ENCODE results near the gene ZNF32.

The ZNF32 gene

DNA sequence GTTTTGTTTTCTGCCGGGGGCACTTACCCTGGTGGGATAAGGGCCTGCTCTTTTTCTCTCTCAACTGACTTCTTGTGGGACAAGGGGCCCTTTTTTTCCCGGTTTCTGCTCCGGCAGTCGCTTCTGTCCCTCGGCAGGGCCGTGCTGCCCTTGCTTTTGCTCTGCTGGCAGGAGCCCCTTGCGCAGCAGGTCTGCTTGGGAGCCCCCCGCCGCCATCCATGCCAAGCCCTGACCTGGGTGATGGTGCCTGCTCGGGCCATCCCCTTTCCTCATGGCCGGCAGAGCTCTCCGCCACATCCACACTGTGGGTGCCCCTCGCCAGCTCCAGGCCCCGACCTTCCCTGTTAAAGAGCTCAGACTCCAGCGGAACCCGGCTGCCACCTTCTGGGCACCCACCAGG, 47.0 kb upstream of the ZNF32 start:
- no peaks in the 10 kb centered on the region for H3K36me3 ChIP-seq (replicated peaks; ENCODE audit: insufficient read depth, low read length)
- H3K9me2 ChIP-seq (replicated peaks; ENCODE audit: insufficient read depth, low read length): no peaks in the 10 kb centered on the region
- H3K4me2 ChIP-seq (ENCODE audit: low read depth, low read length): no peak overlapping the region
- TF ChIP-seq EZH2phosphoT487 (IDR thresholded peaks at IDR 0.05; ENCODE audit: low read length): no peak
- TF ChIP-seq EZH2 (optimal IDR thresholded peaks at IDR 0.05; ENCODE audit: low read depth, low read length): no peak
- TF ChIP-seq, protein P1, sequence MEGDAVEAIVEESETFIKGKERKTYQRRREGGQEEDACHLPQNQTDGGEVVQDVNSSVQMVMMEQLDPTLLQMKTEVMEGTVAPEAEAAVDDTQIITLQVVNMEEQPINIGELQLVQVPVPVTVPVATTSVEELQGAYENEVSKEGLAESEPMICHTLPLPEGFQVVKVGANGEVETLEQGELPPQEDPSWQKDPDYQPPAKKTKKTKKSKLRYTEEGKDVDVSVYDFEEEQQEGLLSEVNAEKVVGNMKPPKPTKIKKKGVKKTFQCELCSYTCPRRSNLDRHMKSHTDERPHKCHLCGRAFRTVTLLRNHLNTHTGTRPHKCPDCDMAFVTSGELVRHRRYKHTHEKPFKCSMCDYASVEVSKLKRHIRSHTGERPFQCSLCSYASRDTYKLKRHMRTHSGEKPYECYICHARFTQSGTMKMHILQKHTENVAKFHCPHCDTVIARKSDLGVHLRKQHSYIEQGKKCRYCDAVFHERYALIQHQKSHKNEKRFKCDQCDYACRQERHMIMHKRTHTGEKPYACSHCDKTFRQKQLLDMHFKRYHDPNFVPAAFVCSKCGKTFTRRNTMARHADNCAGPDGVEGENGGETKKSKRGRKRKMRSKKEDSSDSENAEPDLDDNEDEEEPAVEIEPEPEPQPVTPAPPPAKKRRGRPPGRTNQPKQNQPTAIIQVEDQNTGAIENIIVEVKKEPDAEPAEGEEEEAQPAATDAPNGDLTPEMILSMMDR (IDR thresholded peaks at IDR 0.05; ENCODE audit: low read length): no peak
- H3K9ac ChIP-seq (ENCODE audit: low read length): no peak overlapping the region
- no peaks in the 10 kb centered on the region for H3K79me2 ChIP-seq (ENCODE audit: low read length)
- no peaks in the 10 kb centered on the region for H3K9me3 ChIP-seq (replicated peaks; ENCODE audit: insufficient read depth, low read length)
- H3F3A ChIP-seq (ENCODE audit: insufficient read depth, low read length): no peaks in the 10 kb centered on the region
- no peaks in the 10 kb centered on the region for H3K27me3 ChIP-seq (replicated peaks; ENCODE audit: insufficient read depth, low read length)
- no peak overlapping the region for H3K4me3 ChIP-seq (ENCODE audit: low read length)
- no peak overlapping the region for H3K27ac ChIP-seq (ENCODE audit: low read length)
- no peak overlapping the region for H2AFZ ChIP-seq (ENCODE audit: low read length)
- H4K20me1 ChIP-seq (ENCODE audit: insufficient read depth, low read length): no peaks in the 10 kb centered on the region
- DNase-seq: no peak
- no peaks in the 10 kb centered on the region for H3K4me1 ChIP-seq (ENCODE audit: low read length)

DNA sequence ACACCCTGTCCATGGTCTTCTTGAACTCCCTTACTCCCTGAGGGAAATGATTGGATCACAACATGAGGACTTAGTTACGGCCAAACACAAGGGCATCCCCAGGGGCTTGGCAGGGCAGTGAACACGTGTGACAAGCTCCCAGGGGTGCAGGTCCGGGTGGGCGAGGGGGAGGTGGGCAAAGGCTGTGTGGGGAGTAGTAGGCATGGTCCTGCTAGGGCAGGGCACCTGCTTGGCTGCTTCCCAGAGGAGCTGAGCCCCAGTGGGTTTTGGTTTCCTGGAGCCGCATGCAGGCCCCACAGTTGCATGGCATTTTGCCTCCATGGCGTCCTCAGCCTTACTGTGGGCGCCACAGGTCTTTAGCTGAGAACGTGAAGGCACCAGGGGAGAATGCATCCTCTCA, 46.6 kb upstream of the ZNF32 start:
- Histone ChIP-seq H3K79me2 (ENCODE audit: low read length) (no peaks in the 10 kb centered on the region), H3K27me3 (replicated peaks; ENCODE audit: insufficient read depth, low read length) (no peaks in the 10 kb centered on the region), H3K9me3 (replicated peaks; ENCODE audit: insufficient read depth, low read length) (no peaks in the 10 kb centered on the region), H3K9ac (ENCODE audit: low read length) (no peak overlapping the region), H3K4me2 (ENCODE audit: low read depth, low read length) (no peak overlapping the region), H3K36me3 (replicated peaks; ENCODE audit: insufficient read depth, low read length) (no peaks in the 10 kb centered on the region), H2AFZ (ENCODE audit: low read length) (no peak overlapping the region), H3K4me3 (ENCODE audit: low read length) (no peak overlapping the region), H4K20me1 (ENCODE audit: insufficient read depth, low read length) (no peaks in the 10 kb centered on the region), H3K9me2 (replicated peaks; ENCODE audit: insufficient read depth, low read length) (no peaks in the 10 kb centered on the region), H3K4me1 (ENCODE audit: low read length) (0 out of 2 replicates have a peak, but pooled peaks cover 2% of the 10 kb centered on the region), H3K27ac (ENCODE audit: low read length) (no peak overlapping the region), H3F3A (ENCODE audit: insufficient read depth, low read length) (no peaks in the 10 kb centered on the region)
- TF ChIP-seq, protein P1 (IDR thresholded peaks at IDR 0.05; ENCODE audit: low read length): no peak
- TF ChIP-seq EZH2 (optimal IDR thresholded peaks at IDR 0.05; ENCODE audit: low read depth, low read length): no peak
- no peak for TF ChIP-seq EZH2phosphoT487 (IDR thresholded peaks at IDR 0.05; ENCODE audit: low read length)
- no peak for DNase-seq

DNA sequence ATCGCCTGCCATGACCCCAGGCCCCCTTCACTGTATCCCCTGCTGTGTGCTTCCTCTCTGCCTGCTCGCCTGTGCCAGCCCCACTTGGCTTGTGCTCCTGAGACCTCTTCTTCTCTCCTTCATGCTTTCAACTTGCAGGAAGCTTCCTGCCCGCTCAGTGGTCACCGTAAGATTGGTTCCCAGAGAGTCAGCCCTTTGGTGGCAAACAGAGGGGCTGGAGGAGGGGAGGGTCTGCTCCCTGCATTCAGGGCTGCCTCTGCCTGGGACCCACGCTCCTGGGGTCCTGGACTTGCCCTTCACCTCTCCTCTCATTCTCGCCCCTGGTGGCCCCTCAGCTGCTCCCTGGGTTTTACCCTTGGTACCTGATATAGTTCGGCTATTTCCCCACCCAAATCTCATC, 45.8 kb upstream of the ZNF32 start:
- Histone ChIP-seq H2AFZ (ENCODE audit: low read length) (no peak overlapping the region), H3K4me1 (ENCODE audit: low read length) (0 out of 2 replicates have a peak, but pooled peaks cover 3% of the 10 kb centered on the region), H4K20me1 (ENCODE audit: insufficient read depth, low read length) (no peaks in the 10 kb centered on the region), H3K27me3 (replicated peaks; ENCODE audit: insufficient read depth, low read length) (no peaks in the 10 kb centered on the region), H3K36me3 (replicated peaks; ENCODE audit: insufficient read depth, low read length) (no peaks in the 10 kb centered on the region), H3K9me3 (replicated peaks; ENCODE audit: insufficient read depth, low read length) (no peaks in the 10 kb centered on the region), H3K27ac (ENCODE audit: low read length) (no peak overlapping the region), H3K79me2 (ENCODE audit: low read length) (no peaks in the 10 kb centered on the region), H3K9ac (ENCODE audit: low read length) (no peak overlapping the region), H3K4me3 (ENCODE audit: low read length) (no peak overlapping the region), H3K9me2 (replicated peaks; ENCODE audit: insufficient read depth, low read length) (no peaks in the 10 kb centered on the region), H3K4me2 (ENCODE audit: low read depth, low read length) (no peak overlapping the region), H3F3A (ENCODE audit: insufficient read depth, low read length) (no peaks in the 10 kb centered on the region)
- TF ChIP-seq EZH2phosphoT487 (IDR thresholded peaks at IDR 0.05; ENCODE audit: low read length): no peak
- DNase-seq: no peak

DNA sequence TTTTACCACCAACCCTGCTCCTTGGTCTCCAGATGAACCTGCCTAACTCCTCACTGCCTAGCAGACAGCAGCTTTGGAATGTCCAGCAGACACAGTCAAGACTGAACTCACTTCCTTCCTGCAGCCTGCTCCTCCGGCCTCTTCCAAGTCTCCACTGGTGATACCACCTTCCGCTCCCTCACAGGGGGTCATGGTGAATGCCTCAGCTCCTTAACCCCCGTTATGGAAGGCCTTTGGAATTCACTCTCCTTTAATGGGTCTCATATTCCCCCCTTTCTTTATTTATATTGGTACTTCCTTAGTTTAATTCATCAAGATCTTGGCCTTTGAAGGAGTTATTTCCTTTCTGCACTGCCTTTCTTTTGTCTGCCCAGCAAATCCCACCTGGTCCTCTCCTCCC, 44.9 kb upstream of the ZNF32 start:
- H3K9me2 ChIP-seq (replicated peaks; ENCODE audit: insufficient read depth, low read length): no peaks in the 10 kb centered on the region
- no peak overlapping the region for H2AFZ ChIP-seq (ENCODE audit: low read length)
- no peaks in the 10 kb centered on the region for H3K9me3 ChIP-seq (replicated peaks; ENCODE audit: insufficient read depth, low read length)
- H3K79me2 ChIP-seq (ENCODE audit: low read length): no peaks in the 10 kb centered on the region
- H3K27me3 ChIP-seq (replicated peaks; ENCODE audit: insufficient read depth, low read length): no peaks in the 10 kb centered on the region
- H4K20me1 ChIP-seq (ENCODE audit: insufficient read depth, low read length): no peaks in the 10 kb centered on the region
- H3K4me2 ChIP-seq (ENCODE audit: low read depth, low read length): no peak overlapping the region
- H3K9ac ChIP-seq (ENCODE audit: low read length): no peak overlapping the region
- H3K36me3 ChIP-seq (replicated peaks; ENCODE audit: insufficient read depth, low read length): no peaks in the 10 kb centered on the region
- H3K4me3 ChIP-seq (ENCODE audit: low read length): no peak overlapping the region
- TF ChIP-seq, protein P1 (IDR thresholded peaks at IDR 0.05; ENCODE audit: low read length): no peak
- no peak for TF ChIP-seq EZH2phosphoT487 (IDR thresholded peaks at IDR 0.05; ENCODE audit: low read length)
- no peak for TF ChIP-seq EZH2 (optimal IDR thresholded peaks at IDR 0.05; ENCODE audit: low read depth, low read length)
- H3K27ac ChIP-seq (ENCODE audit: low read length): no peak overlapping the region
- H3F3A ChIP-seq (ENCODE audit: insufficient read depth, low read length): no peaks in the 10 kb centered on the region
- H3K4me1 ChIP-seq (ENCODE audit: low read length): 0 out of 2 replicates have a peak, but pooled peaks cover 3% of the 10 kb centered on the region
- no peak for DNase-seq
